ENCODE results near the gene GPR35.

- TF ChIP-seq RAD21 (CRISPR knock-in tag; IDR thresholded peaks at IDR 0.05) (no peak), KLF16 (CRISPR knock-in tag; IDR thresholded peaks at IDR 0.05) (no peak), FOXA1 (IDR thresholded peaks at IDR 0.05) (no peak), FOXA1 (CRISPR knock-in tag; IDR thresholded peaks at IDR 0.05) (no peak), MXD4 (CRISPR knock-in tag; IDR thresholded peaks at IDR 0.05) (no peak), MYC (CRISPR knock-in tag; IDR thresholded peaks at IDR 0.05; ENCODE audit: borderline replicate concordance) (no peak), POLR2A (IDR thresholded peaks at IDR 0.05; ENCODE audit: insufficient read depth in 1 of 2, low read depth in 2 of 2, low read length in 2 of 2) (no peak), BRF2 (CRISPR knock-in tag; IDR thresholded peaks at IDR 0.05) (no peak), SP2 (CRISPR knock-in tag; IDR thresholded peaks at IDR 0.05) (no peak), HNRNPLL (IDR thresholded peaks at IDR 0.05; ENCODE audit: low read depth, low read length, poor library complexity, severe bottlenecking) (no peak), NFIC (IDR thresholded peaks at IDR 0.05; ENCODE audit: low read length) (no peak), RBM22 (optimal IDR thresholded peaks at IDR 0.05; ENCODE audit: low read length) (no peak), JUN (CRISPR knock-in tag; IDR thresholded peaks at IDR 0.05) (no peak)
These were observed 10.1 kb downstream of the GPR35 start for GRCh38 chr2:240635121-240635997.
